Caco-2 (cell line): ENCODE measurements around the gene CPZ. TPM values are rescaled to one million over a fixed set of nuclear protein-coding genes. Genes with fewer than 3 reads are reported as not detected.

Source experiments
- BruUV-seq: library from RNA; stranded (reverse); fragments of 400-500 nt; replicated peaks from 2 replicates; lab custom pipeline; 2021; lab: Mats Ljungman, UMichigan
- CTCF ChIA-PET: fragments of 300-600 bp; sonication (Branson Sonifier 250); formaldehyde crosslinking; loops from one replicate; lab custom pipeline; 2022; ENCODE audit warnings: antibody characterized with exemption; lab: Charles Lee
- POLR2A ChIA-PET: fragments of 300-600 bp; sonication (Branson Sonifier 250); formaldehyde crosslinking; loops from one replicate; lab custom pipeline; 2022; ENCODE audit warnings: antibody characterized with exemption; lab: Charles Lee
- DNase-seq, 2 experiments: peaks; one replicate each; pipeline versions ENCODE4 v3.0.0 to v3.0.0-alpha.2; 2020 to 2022
- H3K27me3 ChIP-seq: replicated peaks from 2 replicates; pipeline ENCODE4 v1.6.0; 2011; ENCODE audit warnings: low read length; ENCODE audit not compliant: control insufficient read depth, insufficient read depth
- H3K36me3 ChIP-seq: 2 replicates; pipeline ENCODE4 v1.5.1; 2011; ENCODE audit warnings: low read length; ENCODE audit not compliant: control insufficient read depth, insufficient read depth
- H3K4me1 ChIP-seq: fragments of 250-450 bp; sonication (Bioruptor Pico); 2 replicates; pipeline ENCODE4 v1.5.1; 2020; ENCODE audit warnings: mild to moderate bottlenecking
- H3K4me3 ChIP-seq: 2 replicates; pipeline ENCODE4 v1.5.1; 2011; ENCODE audit warnings: low read depth, mild to moderate bottlenecking, control low read depth, low read length
- H3K9me3 ChIP-seq: fragments of 250-450 bp; sonication (Bioruptor Pico); 2 replicates; pipeline ENCODE4 v1.5.1; 2020; ENCODE audit warnings: mild to moderate bottlenecking, moderate library complexity
- H3K27ac Mint-ChIP-seq: one replicate; pipeline ENCODE4 v1.8.0; 2022; ENCODE audit warnings: mixed read lengths; ENCODE audit not compliant: unreplicated experiment
- H3K27me3 Mint-ChIP-seq: one replicate; pipeline ENCODE4 v1.8.0; 2022; ENCODE audit warnings: mixed read lengths; ENCODE audit not compliant: insufficient read depth, unreplicated experiment
- H3K36me3 Mint-ChIP-seq: one replicate; pipeline ENCODE4 v1.8.0; 2022; ENCODE audit warnings: mild to moderate bottlenecking, mixed read lengths; ENCODE audit not compliant: insufficient read depth, unreplicated experiment
- H3K4me1 Mint-ChIP-seq: one replicate; pipeline ENCODE4 v1.8.0; 2022; ENCODE audit warnings: low read depth, mixed read lengths; ENCODE audit not compliant: unreplicated experiment
- H3K4me3 Mint-ChIP-seq: one replicate; pipeline ENCODE4 v1.8.0; 2022; ENCODE audit warnings: mild to moderate bottlenecking, moderate library complexity, mixed read lengths; ENCODE audit not compliant: unreplicated experiment
- H3K9me3 Mint-ChIP-seq: one replicate; pipeline ENCODE4 v1.8.0; 2022; ENCODE audit warnings: mixed read lengths; ENCODE audit not compliant: unreplicated experiment
- intact Hi-C: fragments of 100-400 bp; cut with micrococcal nuclease; formaldehyde crosslinking; loops from one replicate; pipeline ENCODE4 v1.10.0; 2022; ENCODE audit not compliant: unreplicated experiment
- total RNA-seq: library from RNA; stranded (reverse); gene quantifications from 2 replicates; pipeline ENCODE4 v1.2.3, GENCODE V29; 2022
- TF ChIP-seq, protein P1 (sequence below), 2 experiments: fragments of 200-600 bp in 1 of 2; IDR thresholded peaks; 1 replicate in 1 of 2; 2 replicates in 1 of 2; pipeline versions ENCODE4 v1.5.1 to v1.8.0; 2011 to 2022; ENCODE audit warnings: antibody characterized with exemption in 1 of 2, control low read depth in 1 of 2, inconsistent platforms in 1 of 2, low read depth in 1 of 2, low read length in 1 of 2, mild to moderate bottlenecking in 1 of 2, moderate library complexity in 1 of 2; ENCODE audit not compliant: insufficient read depth in 1 of 2, severe bottlenecking in 1 of 2, unreplicated experiment in 1 of 2

The CPZ gene
- total RNA-seq, 1 experiment from 2014 or later: 7.7 TPM

GRCh38 chr4:8602686-8603430 lies 10.3 kb downstream of the CPZ start:
- H3K36me3 Mint-ChIP-seq: no peaks in the 10 kb centered on the region
- TF ChIP-seq, protein P1, sequence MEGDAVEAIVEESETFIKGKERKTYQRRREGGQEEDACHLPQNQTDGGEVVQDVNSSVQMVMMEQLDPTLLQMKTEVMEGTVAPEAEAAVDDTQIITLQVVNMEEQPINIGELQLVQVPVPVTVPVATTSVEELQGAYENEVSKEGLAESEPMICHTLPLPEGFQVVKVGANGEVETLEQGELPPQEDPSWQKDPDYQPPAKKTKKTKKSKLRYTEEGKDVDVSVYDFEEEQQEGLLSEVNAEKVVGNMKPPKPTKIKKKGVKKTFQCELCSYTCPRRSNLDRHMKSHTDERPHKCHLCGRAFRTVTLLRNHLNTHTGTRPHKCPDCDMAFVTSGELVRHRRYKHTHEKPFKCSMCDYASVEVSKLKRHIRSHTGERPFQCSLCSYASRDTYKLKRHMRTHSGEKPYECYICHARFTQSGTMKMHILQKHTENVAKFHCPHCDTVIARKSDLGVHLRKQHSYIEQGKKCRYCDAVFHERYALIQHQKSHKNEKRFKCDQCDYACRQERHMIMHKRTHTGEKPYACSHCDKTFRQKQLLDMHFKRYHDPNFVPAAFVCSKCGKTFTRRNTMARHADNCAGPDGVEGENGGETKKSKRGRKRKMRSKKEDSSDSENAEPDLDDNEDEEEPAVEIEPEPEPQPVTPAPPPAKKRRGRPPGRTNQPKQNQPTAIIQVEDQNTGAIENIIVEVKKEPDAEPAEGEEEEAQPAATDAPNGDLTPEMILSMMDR (IDR thresholded peaks at IDR 0.05; ENCODE audit: insufficient read depth in 1 of 2, low read depth in 1 of 2, low read length in 1 of 2, severe bottlenecking in 1 of 2, unreplicated experiment in 1 of 2): no peak
- Histone ChIP-seq H3K27me3 (no peaks in the 10 kb centered on the region), H3K9me3 (no peaks in the 10 kb centered on the region), H3K4me1 (no peaks in the 10 kb centered on the region), H3K36me3 (no peaks in the 10 kb centered on the region), H3K4me3 (no peak overlapping the region)
- intact Hi-C loops: loop anchor here (10.0 kb wide), 1 partner anchor 312 kb away; no protein-coding TSS in a partner anchor
- BruUV-seq: no TSS peak
- DNase-seq: no peak
- ChIA-PET CTCF (no interaction called here), POLR2A (no interaction called here)
- H3K9me3 Mint-ChIP-seq: no peaks in the 10 kb centered on the region
- H3K4me3 Mint-ChIP-seq: no peak overlapping the region
- H3K27ac Mint-ChIP-seq: no peak overlapping the region
- H3K27me3 Mint-ChIP-seq: no peaks in the 10 kb centered on the region
- H3K4me1 Mint-ChIP-seq: no peaks in the 10 kb centered on the region

DNA sequence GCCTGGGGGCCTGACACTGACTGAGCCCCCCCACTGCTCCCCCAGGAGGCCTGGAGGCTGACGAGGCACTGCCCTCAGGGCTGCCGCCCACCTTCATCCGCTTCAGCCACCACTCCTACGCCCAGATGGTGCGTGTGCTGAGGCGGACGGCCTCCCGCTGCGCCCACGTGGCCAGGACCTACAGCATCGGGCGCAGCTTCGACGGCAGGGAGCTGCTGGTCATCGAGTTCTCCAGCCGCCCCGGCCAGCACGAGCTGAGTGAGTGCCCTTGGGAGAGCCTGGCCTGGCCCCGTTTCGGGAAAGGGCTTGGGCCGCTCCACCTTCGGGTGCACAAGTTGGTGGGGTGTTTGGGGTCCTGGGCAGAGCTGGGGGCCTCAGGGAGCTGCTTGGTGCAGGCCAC lies 11.4 kb downstream of the CPZ start:
- TF ChIP-seq, protein P1 (IDR thresholded peaks at IDR 0.05; ENCODE audit: insufficient read depth in 1 of 2, low read depth in 1 of 2, low read length in 1 of 2, severe bottlenecking in 1 of 2, unreplicated experiment in 1 of 2): no peak
- no peaks in the 10 kb centered on the region for H3K9me3 Mint-ChIP-seq
- Histone ChIP-seq H3K36me3 (no peaks in the 10 kb centered on the region), H3K4me1 (no peaks in the 10 kb centered on the region), H3K4me3 (no peak overlapping the region), H3K9me3 (no peaks in the 10 kb centered on the region), H3K27me3 (no peaks in the 10 kb centered on the region)
- H3K4me1 Mint-ChIP-seq: no peaks in the 10 kb centered on the region
- no peak overlapping the region for H3K4me3 Mint-ChIP-seq
- POLR2A ChIA-PET: no interaction called here
- H3K27me3 Mint-ChIP-seq: peaks cover under 1% of the 10 kb centered on the region
- BruUV-seq: no TSS peak
- H3K27ac Mint-ChIP-seq: no peak overlapping the region
- CTCF ChIA-PET: no interaction called here
- H3K36me3 Mint-ChIP-seq: no peaks in the 10 kb centered on the region
- intact Hi-C loops: loop anchor here (10.0 kb wide), 1 partner anchor 311 kb away; no protein-coding TSS in a partner anchor
- DNase-seq: no peak

DNA sequence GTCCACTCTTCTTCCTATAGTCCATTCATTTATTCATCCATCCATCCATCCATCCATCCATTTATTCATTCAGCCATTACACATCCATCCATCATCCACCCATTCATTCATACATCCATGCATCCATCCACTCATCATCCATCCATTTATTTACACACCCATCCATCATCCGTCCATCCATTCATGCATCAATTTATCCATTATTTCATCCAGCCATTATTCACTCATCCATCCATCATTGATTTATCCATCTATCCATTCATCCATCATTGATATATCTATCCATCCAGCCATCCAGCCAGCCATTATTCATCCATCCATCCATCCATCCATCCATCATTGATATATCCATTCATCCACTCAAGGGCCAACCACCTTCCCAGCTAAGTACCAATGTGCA lies 12.7 kb downstream of the CPZ start:
- no TSS peak for BruUV-seq
- TF ChIP-seq, protein P1 (IDR thresholded peaks at IDR 0.05; ENCODE audit: insufficient read depth in 1 of 2, low read depth in 1 of 2, low read length in 1 of 2, severe bottlenecking in 1 of 2, unreplicated experiment in 1 of 2): no peak

More for the DNA sequence above, 12.7 kb downstream of the CPZ start:
- no peak for DNase-seq
- Mint-ChIP-seq H3K4me3 (no peak overlapping the region), H3K9me3 (no peaks in the 10 kb centered on the region), H3K27me3 (peaks cover 4% of the 10 kb centered on the region), H3K4me1 (no peaks in the 10 kb centered on the region), H3K36me3 (no peaks in the 10 kb centered on the region), H3K27ac (no peak overlapping the region)
- Histone ChIP-seq H3K27me3 (no peaks in the 10 kb centered on the region), H3K4me1 (no peaks in the 10 kb centered on the region), H3K4me3 (no peak overlapping the region), H3K9me3 (no peaks in the 10 kb centered on the region), H3K36me3 (no peaks in the 10 kb centered on the region)
- intact Hi-C loops: loop anchor here (10.0 kb wide), 1 partner anchor 310 kb away; no protein-coding TSS in a partner anchor
- CTCF ChIA-PET: no interaction called here
- POLR2A ChIA-PET: no interaction called here
